Measurements from ENCODE around the gene NRXN3.

The NRXN3 gene

GRCh38 chr14:79325557-79325956 is 1155.4 kb downstream of the NRXN3 start:
- no peak for DNase-seq

GRCh38 chr14:79328863-79329262 is 1158.7 kb downstream of the NRXN3 start:
- no peak for DNase-seq

- no peak for DNase-seq
Observed at GRCh38 chr14:79331830-79332229, 1161.7 kb downstream of the NRXN3 start.

GRCh38 chr14:79332504-79333197 is 1162.5 kb downstream of the NRXN3 start:
- no peak for DNase-seq

- DNase-seq = no peak
Observed at GRCh38 chr14:79333198-79333546, 1163.0 kb downstream of the NRXN3 start.

GRCh38 chr14:79334272-79334671 is 1164.1 kb downstream of the NRXN3 start:
- no peak for DNase-seq

GRCh38 chr14:79337761-79338160 is 1167.6 kb downstream of the NRXN3 start:
- DNase-seq = no peak

- DNase-seq = no peak
Observed at GRCh38 chr14:79342942-79343341, 1172.8 kb downstream of the NRXN3 start.

GRCh38 chr14:79351011-79351410 is 1180.8 kb downstream of the NRXN3 start:
- no peak for DNase-seq

GRCh38 chr14:79352076-79352630 is 1182.0 kb downstream of the NRXN3 start:
- DNase-seq = no peak

GRCh38 chr14:79354336-79354735 is 1184.2 kb downstream of the NRXN3 start:
- no peak for DNase-seq

- DNase-seq = no peak
Observed at GRCh38 chr14:79356040-79356439, 1185.9 kb downstream of the NRXN3 start.

GRCh38 chr14:79357307-79357706 is 1187.1 kb downstream of the NRXN3 start:
- no peak for DNase-seq

- no peak for DNase-seq
Observed at GRCh38 chr14:79363291-79363690, 1193.1 kb downstream of the NRXN3 start.

- DNase-seq = no peak
Observed at GRCh38 chr14:79369359-79370332, 1199.5 kb downstream of the NRXN3 start.

GRCh38 chr14:79370969-79371368 is 1200.8 kb downstream of the NRXN3 start:
- no peak for DNase-seq

GRCh38 chr14:79373451-79373850 is 1203.3 kb downstream of the NRXN3 start:
- no peak for DNase-seq

GRCh38 chr14:79375356-79375755 is 1205.2 kb downstream of the NRXN3 start:
- DNase-seq = no peak

GRCh38 chr14:79376557-79376956 is 1206.4 kb downstream of the NRXN3 start:
- no peak for DNase-seq

- DNase-seq = no peak
Observed at GRCh38 chr14:79378020-79378419, 1207.8 kb downstream of the NRXN3 start.

- DNase-seq = no peak
Observed at GRCh38 chr14:79379266-79379665, 1209.1 kb downstream of the NRXN3 start.

- no peak for DNase-seq
Observed at GRCh38 chr14:79383031-79383430, 1212.9 kb downstream of the NRXN3 start.

- no peak for DNase-seq
Observed at GRCh38 chr14:79383475-79383874, 1213.3 kb downstream of the NRXN3 start.

- DNase-seq = no peak
Observed at GRCh38 chr14:79395061-79395460, 1224.9 kb downstream of the NRXN3 start.

Measured in activated CD4-positive, alpha-beta T cell treated with anti-CD3 and anti-CD28 coated beads, Interleukin-2, amount 50 U/mL, for 1 hour (primary cell).